Measurements from ENCODE around the gene STK10.

GRCh38 chr5:172028167-172028566 lies 159.9 kb downstream of the STK10 start:
- TF ChIP-seq CTCF (conservative IDR thresholded peaks at IDR 0.05; ENCODE audit: low read depth, low read length) = no peak
- no peak for TF ChIP-seq EZH2phosphoT487 (IDR thresholded peaks at IDR 0.05; ENCODE audit: borderline replicate concordance, low read length)
- TF ChIP-seq EZH2 (IDR thresholded peaks at IDR 0.05; ENCODE audit: low read length, unreplicated experiment) = no peak

Data from PC-3 (cell line).